Coronary artery (tissue), 2 donors: Measurements from ENCODE around the gene KRT82.

ENCODE experiments used
- DNase-seq: peaks from one replicate; pipeline ENCODE4 v3.0.0-alpha.2; 2017; ENCODE audit warnings: low spot score
- H3K27ac ChIP-seq, 2 donors: fragments of 200-600 bp; sonication (generic); one replicate each; pipeline ENCODE4 v1.5.1; 2016 to 2019
- H3K4me3 ChIP-seq: fragments of 200-600 bp; sonication (generic); 2 replicates; pipeline ENCODE4 v1.5.1; 2016; ENCODE audit warnings: mild to moderate bottlenecking, moderate library complexity
- CTCF ChIP-seq: fragments of 200-600 bp; sonication (generic); IDR thresholded peaks from one replicate; pipeline ENCODE4 v1.5.1; 2019; ENCODE audit warnings: antibody characterized with exemption

Gene KRT82

GRCh38 chr12:52439845-52440244, 33.7 kb upstream of the KRT82 start:
- DNase-seq = no peak
- no peak overlapping the region for H3K4me3 ChIP-seq
- no peak for TF ChIP-seq CTCF
- no peak overlapping the region for H3K27ac ChIP-seq

GRCh38 chr12:52439420-52439819, 33.3 kb upstream of the KRT82 start:
- no peak for TF ChIP-seq CTCF
- Histone ChIP-seq H3K4me3 (no peak overlapping the region), H3K27ac (no peak overlapping the region)
- no peak for DNase-seq

GRCh38 chr12:52438305-52439301, 32.5 kb upstream of the KRT82 start:
- Histone ChIP-seq H3K4me3 (no peak overlapping the region), H3K27ac (no peak overlapping the region)
- DNase-seq = no peak
- no peak for TF ChIP-seq CTCF

GRCh38 chr12:52437508-52437907, 31.4 kb upstream of the KRT82 start:
- no peak for TF ChIP-seq CTCF
- no peak for DNase-seq
- no peak overlapping the region for H3K4me3 ChIP-seq
- no peak overlapping the region for H3K27ac ChIP-seq

GRCh38 chr12:52436828-52437474, 30.8 kb upstream of the KRT82 start:
- no peak for TF ChIP-seq CTCF
- DNase-seq = no peak
- no peak overlapping the region for H3K4me3 ChIP-seq
- no peak overlapping the region for H3K27ac ChIP-seq

GRCh38 chr12:52436000-52436827, 30.1 kb upstream of the KRT82 start:
- no peak overlapping the region for H3K27ac ChIP-seq
- H3K4me3 ChIP-seq = no peak overlapping the region
- TF ChIP-seq CTCF = no peak
- DNase-seq = no peak
